GM18870 (cell line): ENCODE data around the gene TBC1D3E.
"Not testable (repeated sequence)": the region's sequence is repeated elsewhere in the genome, so short reads cannot be mapped to it uniquely, and the experiment has no call there.

Experiments
- ATAC-seq: cut with Tn5 transposase; IDR thresholded peaks from one replicate; pipeline ENCODE4 v1.9.1; 2021; ENCODE audit warnings: moderate library complexity; ENCODE audit not compliant: unreplicated experiment

TBC1D3E gene

GRCh38 chr17:38127651-38128050 is at the start of gene TBC1D3E:
TBC1D3E (plus strand) TSS chr17:38127951; CDS start chr17:38129496, 1,545 bp downstream.
- ATAC-seq = not testable (repeated sequence)

- not testable (repeated sequence) for ATAC-seq
Measured at GRCh38 chr17:38087344-38087743, 40.4 kb upstream of the TBC1D3E start.

- ATAC-seq = not testable (repeated sequence)
Measured at GRCh38 chr17:38088120-38088519, 39.6 kb upstream of the TBC1D3E start.

GRCh38 chr17:38094059-38094694 is 33.6 kb upstream of the TBC1D3E start:
- not testable (repeated sequence) for ATAC-seq

- not testable (repeated sequence) for ATAC-seq
Measured at GRCh38 chr17:38099262-38099661, 28.5 kb upstream of the TBC1D3E start.

GRCh38 chr17:38119829-38120228 is 7.9 kb upstream of the TBC1D3E start:
- not testable (repeated sequence) for ATAC-seq

- ATAC-seq = not testable (repeated sequence)
Measured at GRCh38 chr17:38134860-38135259, 7.1 kb downstream of the TBC1D3E start.
